Natural killer cell (primary cell): ENCODE results near the gene ATN1. TPM values are rescaled to one million over a fixed set of nuclear protein-coding genes. Genes with fewer than 3 reads are reported as not detected.

Experiments
- ATAC-seq, 3 donors: fragments of 150-1000 bp in 2 of 3; fragments of 200-7000 bp in 1 of 3; cut with Tn5 transposase; 1 replicate in 1 of 3; 2 replicates in 2 of 3; pipeline ENCODE4 v1.10.0; 2021; ENCODE audit warnings: mild to moderate bottlenecking in 2 of 3, moderate library complexity in 2 of 3
- DNase-seq, 2 donors: peaks; one replicate each; pipeline versions ENCODE4 v3.0.0 to v3.0.0-alpha.2; 2013 to 2021; ENCODE audit warnings: mixed read lengths in 1 of 2
- H3K27ac ChIP-seq: one replicate; pipeline ENCODE4 v1.5.1; 2013; ENCODE audit warnings: mild to moderate bottlenecking, low read length
- H3K27me3 ChIP-seq: one replicate; pipeline ENCODE4 v1.6.1; 2013; ENCODE audit warnings: low read length; ENCODE audit not compliant: control insufficient read depth, insufficient read depth
- H3K36me3 ChIP-seq: one replicate; pipeline ENCODE4 v1.6.1; 2013; ENCODE audit warnings: low read length; ENCODE audit not compliant: control insufficient read depth, insufficient read depth
- H3K4me1 ChIP-seq: one replicate; pipeline ENCODE4 v1.6.1; 2013; ENCODE audit warnings: low read length; ENCODE audit not compliant: control insufficient read depth, insufficient read depth
- H3K4me3 ChIP-seq: one replicate; pipeline ENCODE4 v1.5.1; 2013; ENCODE audit warnings: low read length
- H3K9me3 ChIP-seq: one replicate; pipeline ENCODE4 v1.6.1; 2013; ENCODE audit warnings: low read length; ENCODE audit not compliant: control insufficient read depth, insufficient read depth
- H3K27ac Mint-ChIP-seq, 2 donors: one replicate each; pipeline ENCODE4 v1.8.0; 2022; ENCODE audit warnings: mild to moderate bottlenecking in 2 of 2, mixed read lengths in 2 of 2, moderate library complexity in 1 of 2
- H3K27me3 Mint-ChIP-seq, 2 donors: one replicate each; pipeline ENCODE4 v1.8.0; 2022; ENCODE audit warnings: low read depth in 2 of 2, mixed read lengths in 2 of 2
- H3K36me3 Mint-ChIP-seq: one replicate; pipeline ENCODE4 v1.8.0; 2022; ENCODE audit warnings: mixed read lengths
- H3K4me1 Mint-ChIP-seq, 2 donors: one replicate each; pipeline ENCODE4 v1.8.0; 2022; ENCODE audit warnings: mixed read lengths in 2 of 2
- H3K4me3 Mint-ChIP-seq: one replicate; pipeline ENCODE4 v1.8.0; 2022; ENCODE audit warnings: mild to moderate bottlenecking, moderate library complexity, mixed read lengths
- H3K9me3 Mint-ChIP-seq, 2 donors: one replicate each; pipeline ENCODE4 v1.8.0; 2022; ENCODE audit warnings: mixed read lengths in 2 of 2
- CTCF ChIP-seq: fragments of 200-600 bp; IDR thresholded peaks from one replicate; pipeline ENCODE4 v1.8.0; 2022; ENCODE audit warnings: antibody characterized with exemption
- WGBS: methylation state at CpG from one replicate; pipeline ENCODE4 v1.1.7; 2013; ENCODE audit warnings: missing lambda C conversion rate; ENCODE audit not compliant: insufficient coverage; 5-methylcytosine and 5-hydroxymethylcytosine counted together
- intact Hi-C: fragments of 100-400 bp; cut with micrococcal nuclease; formaldehyde crosslinking; loops from one replicate; pipeline ENCODE4 v1.14.2; 2022
- total RNA-seq, 4 donors: library from RNA; stranded (reverse); fragments of 120-200 nt in 1 of 4; gene quantifications; one replicate each; pipeline versions ENCODE4 v1.2.3 to v1.2.4, GENCODE V29; 2013 to 2022

The ATN1 gene
- total RNA-seq, 3 donors from 2014 or later (not counting 1 experiment from before 2014, with no cell fraction given): 29.3 to 34.0 (median 31.9) TPM

DNA sequence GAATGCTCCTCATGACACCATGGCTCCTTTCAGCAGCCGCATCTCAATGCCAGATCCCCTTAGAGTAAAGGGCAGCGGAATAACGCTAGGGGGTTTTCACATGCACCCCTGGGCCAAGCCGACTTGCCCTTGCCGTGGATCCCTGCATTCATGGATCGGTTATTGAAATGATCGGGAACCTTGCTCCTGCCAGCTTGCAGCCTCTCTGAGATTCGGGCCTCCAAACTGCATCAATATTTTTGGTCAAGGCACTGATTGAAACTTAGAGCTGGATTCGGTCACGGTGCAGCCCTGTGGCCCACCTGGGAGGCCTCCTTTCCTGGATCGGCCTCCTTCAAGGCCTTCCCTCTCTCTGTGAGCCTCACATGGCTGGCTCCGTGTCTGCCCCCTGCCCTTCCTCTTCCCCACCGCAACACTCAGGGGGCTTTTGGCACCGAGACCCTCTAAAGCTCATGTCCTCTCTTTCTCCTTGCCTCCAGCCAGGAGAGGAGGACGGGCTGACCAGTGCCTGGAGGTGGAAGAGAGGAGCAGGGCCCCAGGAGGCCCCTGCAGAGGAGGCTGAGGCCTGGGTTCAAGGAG, 25.2 kb downstream of the ATN1 start:
- H3K27me3 Mint-ChIP-seq: no peaks in the 10 kb centered on the region
- no peaks in the 10 kb centered on the region for H3K9me3 Mint-ChIP-seq
- peaks cover 84 to 98% of the 10 kb centered on the region in 2 donors for H3K4me1 Mint-ChIP-seq
- intact Hi-C loops: loop anchor here (1.0 to 5.0 kb wide), 2 partner anchors 8 to 64 kb away; partner anchors contain the start of gene LPCAT3
- ATAC-seq (no peak), DNase-seq (no peak)
- no peaks in the 10 kb centered on the region for H3K36me3 Mint-ChIP-seq
- no peaks in the 10 kb centered on the region for H3K9me3 ChIP-seq
- WGBS: 8% methylated on average over 15 of the region's 15 CpGs
- H3K27ac Mint-ChIP-seq: peak overlapping the region; percentile 98 to 99
- peak overlapping the region; percentile 96 for H3K27ac ChIP-seq
- TF ChIP-seq CTCF: no peak
- no peaks in the 10 kb centered on the region for H3K27me3 ChIP-seq
- H3K4me3 Mint-ChIP-seq: peak overlapping the region; percentile 91
- H3K36me3 ChIP-seq: peaks cover 47% of the 10 kb centered on the region
- H3K4me3 ChIP-seq: peak overlapping the region; percentile 93
- peaks cover 89% of the 10 kb centered on the region for H3K4me1 ChIP-seq

GRCh38 chr12:6953442-6954315, 25.9 kb downstream of the ATN1 start:
- WGBS: under 1% methylated on average over 18 of the region's 24 CpGs
- Mint-ChIP-seq H3K4me3 (peak overlapping the region; percentile 91), H3K27ac (peak overlapping the region; percentile 98 to 99), H3K9me3 (no peaks in the 10 kb centered on the region), H3K36me3 (no peaks in the 10 kb centered on the region), H3K27me3 (no peaks in the 10 kb centered on the region), H3K4me1 (peaks cover 84 to 98% of the 10 kb centered on the region in 2 donors)
- no peaks in the 10 kb centered on the region for H3K9me3 ChIP-seq
- H3K27me3 ChIP-seq: no peaks in the 10 kb centered on the region
- H3K36me3 ChIP-seq: peaks cover 54% of the 10 kb centered on the region
- H3K4me1 ChIP-seq: peaks cover 90% of the 10 kb centered on the region
- ATAC-seq (peak; percentile 19 to 54 (median 25)), DNase-seq (peak; percentile 70 to 89)
- intact Hi-C loops: loop anchor here (5.0 kb wide), 1 partner anchor 64 kb away; the partner anchor contains the start of gene LPCAT3
- H3K27ac ChIP-seq: peak overlapping the region; percentile 96
- H3K4me3 ChIP-seq: peak overlapping the region; percentile 93
- TF ChIP-seq CTCF: no peak

GRCh38 chr12:6954316-6955107, 26.8 kb downstream of the ATN1 start:
- peak in 1 of 2 donors; percentile 43 for DNase-seq
- peak overlapping the region; percentile 93 for H3K4me3 ChIP-seq
- H3K36me3 ChIP-seq: peaks cover 56% of the 10 kb centered on the region

More at GRCh38 chr12:6954316-6955107, 26.8 kb downstream of the ATN1 start:
- peak overlapping the region; percentile 91 for H3K4me3 Mint-ChIP-seq
- no peaks in the 10 kb centered on the region for H3K9me3 Mint-ChIP-seq
- Histone ChIP-seq H3K27me3 (no peaks in the 10 kb centered on the region), H3K4me1 (peaks cover 90% of the 10 kb centered on the region), H3K9me3 (no peaks in the 10 kb centered on the region), H3K27ac (peak overlapping the region; percentile 96)
- intact Hi-C loops: loop anchor here (5.0 kb wide), 1 partner anchor 63 kb away; the partner anchor contains the start of gene LPCAT3
- no peak for TF ChIP-seq CTCF
- no peaks in the 10 kb centered on the region for H3K36me3 Mint-ChIP-seq
- peaks cover 83 to 98% of the 10 kb centered on the region in 2 donors for H3K4me1 Mint-ChIP-seq
- no peak for ATAC-seq
- H3K27me3 Mint-ChIP-seq: no peaks in the 10 kb centered on the region
- 36% methylated on average over 21 of the region's 21 CpGs for WGBS
- peak overlapping the region; percentile 98 to 99 for H3K27ac Mint-ChIP-seq
